HG02678 (cell line): ENCODE measurements around the gene NSMCE1.
A peak's percentile ranks its signal among the peaks of the same experiment; 100 is the strongest.

Experiments
- ATAC-seq: cut with Tn5 transposase; IDR thresholded peaks from one replicate; pipeline ENCODE4 v1.9.1; 2021; ENCODE audit warnings: mild to moderate bottlenecking, moderate library complexity; ENCODE audit not compliant: unreplicated experiment

The NSMCE1 gene

GRCh38 chr16:27199235-27199586 lies 69.4 kb downstream of the NSMCE1 start:
- ATAC-seq = no peak

DNA sequence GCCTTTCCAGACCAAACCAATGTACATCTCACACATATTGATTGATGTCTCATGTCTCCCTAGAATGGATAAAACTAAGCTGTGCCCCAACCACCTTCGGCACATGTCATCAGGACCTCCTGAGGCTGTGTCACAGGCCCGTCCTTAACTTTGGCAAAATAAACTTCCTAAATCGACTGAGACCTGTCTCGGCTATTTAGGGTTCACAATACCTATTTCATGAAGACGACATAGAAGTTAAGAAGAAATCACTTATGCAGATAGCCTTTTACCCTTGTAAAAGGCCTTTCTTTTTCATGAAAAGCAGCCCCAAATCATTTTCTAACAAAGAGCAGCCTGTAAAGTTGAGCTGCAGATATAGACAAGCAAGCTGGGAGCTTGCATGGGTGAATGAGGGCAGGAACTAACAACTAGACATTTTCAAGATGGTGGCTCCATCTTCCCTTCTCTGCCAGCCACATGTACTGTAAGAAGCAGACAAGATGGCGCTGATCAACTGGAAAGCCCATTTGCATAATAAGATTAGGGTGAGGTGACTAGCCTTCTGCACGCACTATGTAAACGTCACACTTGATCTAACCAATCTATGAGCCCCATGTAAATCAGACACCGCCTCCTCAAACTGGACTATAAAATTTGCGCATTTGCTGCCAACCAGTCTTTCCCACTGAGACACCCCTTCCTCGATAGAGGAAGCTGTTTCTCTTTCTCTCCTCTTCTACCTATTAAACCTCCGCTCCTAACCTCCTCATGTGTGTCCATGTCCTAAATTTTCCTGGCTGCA lies 69.9 kb downstream of the NSMCE1 start:
- no peak for ATAC-seq

DNA sequence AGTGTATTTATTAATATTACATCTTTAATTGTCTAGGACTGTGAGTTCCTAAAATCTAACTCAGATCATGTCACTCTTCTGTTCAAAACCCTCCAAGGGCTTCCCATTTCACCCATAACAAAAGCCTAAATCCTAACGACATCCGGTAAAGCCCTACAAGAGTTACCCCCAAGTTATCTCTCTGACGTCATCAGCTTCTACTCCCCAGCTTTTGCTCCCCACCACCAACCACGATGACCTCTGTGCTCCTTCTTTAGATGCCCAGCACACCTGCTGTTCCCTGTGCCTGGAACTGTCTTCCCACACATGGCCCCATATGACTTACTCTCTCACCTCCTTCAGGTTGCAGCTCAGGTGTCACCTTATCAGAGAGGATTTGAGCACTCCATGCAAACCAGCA lies 71.6 kb downstream of the NSMCE1 start:
- ATAC-seq = no peak

- no peak for ATAC-seq
Observed at GRCh38 chr16:27195941-27196595, 72.5 kb downstream of the NSMCE1 start.

- ATAC-seq = no peak
Observed at GRCh38 chr16:27195076-27195741, 73.4 kb downstream of the NSMCE1 start.

GRCh38 chr16:27193300-27193990 lies 75.1 kb downstream of the NSMCE1 start:
- no peak for ATAC-seq

GRCh38 chr16:27191352-27191924 lies 77.1 kb downstream of the NSMCE1 start:
- ATAC-seq = no peak

GRCh38 chr16:27190316-27190871 lies 78.2 kb downstream of the NSMCE1 start:
- no peak for ATAC-seq

- no peak for ATAC-seq
Observed at GRCh38 chr16:27189335-27189972, 79.1 kb downstream of the NSMCE1 start.

GRCh38 chr16:27188633-27189032 lies 79.9 kb downstream of the NSMCE1 start:
- ATAC-seq = no peak

- ATAC-seq = no peak
Observed at GRCh38 chr16:27185776-27186130, 82.8 kb downstream of the NSMCE1 start.

GRCh38 chr16:27182906-27183405 lies 85.6 kb downstream of the NSMCE1 start:
- ATAC-seq = no peak

DNA sequence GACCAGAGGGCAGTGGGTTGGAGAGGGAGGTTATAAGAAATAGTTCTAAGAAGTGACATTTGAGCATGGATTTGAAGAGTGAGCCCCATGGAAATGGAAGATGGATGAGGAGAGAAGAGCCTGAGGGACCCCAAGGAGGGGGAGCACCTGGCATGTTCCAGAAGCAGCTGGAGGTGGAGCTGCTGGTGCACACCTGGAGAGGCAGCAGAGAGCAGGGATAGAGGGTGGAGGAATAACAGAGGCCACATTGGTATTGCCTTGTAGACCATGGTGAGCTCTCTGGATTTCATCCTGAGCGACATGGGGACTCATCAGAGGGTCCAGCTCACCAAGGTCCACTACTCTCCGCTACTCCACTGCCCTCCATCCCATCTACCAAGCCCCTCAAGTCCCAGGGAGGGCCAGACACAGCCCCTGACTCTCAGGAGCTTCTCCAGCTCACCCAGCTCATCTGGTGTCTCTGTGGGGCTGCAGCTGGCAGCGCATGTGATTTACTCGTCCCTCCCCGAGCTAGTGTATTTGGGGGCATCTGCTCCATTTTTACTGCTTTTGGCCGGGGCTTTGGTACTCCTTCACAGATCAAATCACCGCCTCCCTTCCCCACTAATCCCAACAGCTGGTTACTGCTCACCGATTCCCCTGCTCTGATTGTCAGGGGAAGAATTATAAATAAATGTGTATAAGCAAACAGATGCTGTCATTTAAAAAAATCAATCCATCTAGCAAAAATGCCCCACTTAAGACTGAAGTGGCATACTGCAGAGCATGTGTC lies 87.4 kb downstream of the NSMCE1 start:
- no peak for ATAC-seq

GRCh38 chr16:27179500-27180072 lies 89.0 kb downstream of the NSMCE1 start:
- ATAC-seq = peak; percentile 83

DNA sequence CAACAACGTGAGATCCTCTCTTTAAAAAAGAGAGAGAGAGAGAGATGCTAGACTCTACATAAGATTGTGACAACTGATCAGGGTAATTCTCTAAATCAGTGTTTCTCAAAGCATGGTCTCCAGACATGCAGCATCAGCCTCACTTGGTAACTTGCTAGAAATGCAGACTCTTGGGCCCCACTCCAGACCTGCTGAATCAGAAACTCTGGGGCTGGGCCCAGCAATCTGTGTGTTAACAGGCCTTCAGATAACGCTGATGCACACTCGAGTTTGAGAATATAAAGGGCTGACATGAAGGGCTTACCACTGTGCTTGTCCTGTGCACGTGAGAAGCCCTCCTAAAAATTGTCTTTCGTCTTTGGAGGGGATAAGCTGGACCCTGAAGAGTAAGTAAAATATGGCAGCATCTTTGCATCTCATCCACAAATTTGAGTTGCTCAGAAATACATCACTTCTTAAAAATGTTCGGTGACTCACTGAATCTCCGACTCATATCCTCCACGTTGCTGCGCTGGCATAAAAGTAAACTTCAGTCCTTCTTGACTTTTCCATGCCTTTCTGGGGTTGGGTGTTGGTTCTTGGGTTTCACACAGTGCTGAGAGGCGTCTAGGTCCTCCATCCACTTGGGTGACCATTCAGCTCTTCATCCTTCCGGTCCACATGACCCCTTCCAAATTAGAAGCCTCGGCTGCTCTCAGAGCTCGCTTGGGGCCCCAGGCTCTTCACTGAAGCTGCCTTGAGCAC lies 91.4 kb downstream of the NSMCE1 start:
- ATAC-seq = no peak

GRCh38 chr16:27175888-27176287 lies 92.7 kb downstream of the NSMCE1 start:
- ATAC-seq = no peak
